GM12865 (cell line): ENCODE results near the gene EPHA1.

Experiments
- DNase-seq: peaks from one replicate; pipeline ENCODE4 v3.0.0; 2010; ENCODE audit warnings: low read depth
- H3K4me3 ChIP-seq: 2 replicates; pipeline ENCODE4 v1.5.1; 2011; ENCODE audit warnings: mild to moderate bottlenecking, low read depth, low read length, control low read depth
- CTCF ChIP-seq: IDR thresholded peaks from 2 replicates; pipeline ENCODE4 v1.5.1; 2011; ENCODE audit warnings: low read length, control low read depth, low read depth, inconsistent platforms; ENCODE audit not compliant: insufficient read depth; ENCODE audit errors: missing control alignments

The EPHA1 gene

GRCh38 chr7:143452495-143452894, 43.8 kb upstream of the EPHA1 start:
- no peak overlapping the region for H3K4me3 ChIP-seq
- no peak for TF ChIP-seq CTCF
- no peak for DNase-seq

DNA sequence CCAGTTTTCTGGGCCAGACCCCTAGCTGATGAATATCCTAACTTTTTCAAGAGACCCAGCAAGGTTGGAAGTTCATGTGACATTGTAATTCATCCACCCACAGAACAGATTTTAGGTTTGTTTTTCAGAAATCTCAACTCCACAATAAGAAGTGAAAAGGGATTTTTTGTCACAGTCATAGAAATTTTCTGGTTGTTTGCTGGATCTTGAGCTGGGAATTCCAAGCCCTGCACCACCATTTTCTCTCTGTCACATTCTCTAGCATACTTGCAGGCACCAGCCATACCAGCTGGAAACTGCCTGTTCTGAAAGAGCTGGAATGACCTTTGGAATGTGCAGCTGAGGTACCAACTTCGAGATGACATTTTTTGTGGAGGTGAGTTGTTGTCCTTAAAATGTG, 43.1 kb upstream of the EPHA1 start:
- no peak overlapping the region for H3K4me3 ChIP-seq
- no peak for DNase-seq
- TF ChIP-seq CTCF = no peak

DNA sequence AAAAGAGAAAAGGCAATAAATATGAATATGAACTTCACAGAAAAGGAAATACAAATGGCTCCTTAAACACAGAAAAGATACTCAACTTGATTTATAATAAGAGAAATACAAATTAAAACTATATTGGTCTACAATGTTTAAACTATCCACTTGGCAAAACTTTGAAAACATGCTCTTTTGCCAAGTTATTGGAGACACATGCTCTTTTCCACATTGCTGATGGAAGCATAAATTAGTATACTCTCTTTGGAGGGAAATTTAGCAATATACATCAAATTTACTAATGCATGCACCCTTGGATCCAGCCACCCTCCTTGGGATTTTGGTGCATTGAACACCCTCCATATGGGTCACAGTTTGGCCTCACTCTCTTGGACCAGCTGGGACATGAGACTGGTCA, 42.5 kb upstream of the EPHA1 start:
- no peak for TF ChIP-seq CTCF
- no peak for DNase-seq
- H3K4me3 ChIP-seq = no peak overlapping the region

DNA sequence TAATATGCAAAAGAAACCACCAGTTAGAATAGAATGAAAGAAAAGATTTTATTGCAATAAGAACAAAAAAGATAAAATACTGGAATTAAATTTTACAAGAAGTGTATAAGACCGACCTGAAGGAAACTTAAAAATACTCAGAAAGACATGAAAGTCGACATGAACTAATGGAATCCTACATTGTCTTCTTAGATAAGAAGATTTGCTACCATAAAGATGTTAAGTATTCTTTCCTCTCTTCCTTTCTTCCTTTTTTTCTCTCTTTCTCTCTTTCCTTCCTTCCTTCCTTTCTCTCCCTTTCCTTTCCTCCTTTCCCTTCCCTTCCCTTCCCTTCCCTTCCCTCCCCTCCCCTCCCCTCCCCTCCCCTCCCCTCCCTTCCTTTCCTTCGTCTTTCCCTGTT, 41.1 kb upstream of the EPHA1 start:
- no peak for DNase-seq
- TF ChIP-seq CTCF = no peak
- H3K4me3 ChIP-seq = no peak overlapping the region

- no peak for TF ChIP-seq CTCF
- no peak overlapping the region for H3K4me3 ChIP-seq
- DNase-seq = no peak
Measured at GRCh38 chr7:143448429-143448828, 39.8 kb upstream of the EPHA1 start.

- TF ChIP-seq CTCF = no peak
Measured at GRCh38 chr7:143447466-143447865, 38.8 kb upstream of the EPHA1 start.

GRCh38 chr7:143444785-143445184, 36.1 kb upstream of the EPHA1 start:
- no peak for TF ChIP-seq CTCF
- DNase-seq = no peak

More at GRCh38 chr7:143447466-143447865, 38.8 kb upstream of the EPHA1 start:
- no peak overlapping the region for H3K4me3 ChIP-seq
- DNase-seq = no peak

More at GRCh38 chr7:143444785-143445184, 36.1 kb upstream of the EPHA1 start:
- no peak overlapping the region for H3K4me3 ChIP-seq
